Stimulated activated memory B cell treated with anti-CD40 and anti-IgM and Interleukin-4, amounts not matched to agents 10 μg/mL and 1 μg/mL and 100 μg/mL, for 72 hours (primary cell): Measurements from ENCODE around the gene CLCN2.
"Not testable (repeated sequence)": the region's sequence is repeated elsewhere in the genome, so short reads cannot be mapped to it uniquely, and the experiment has no call there.

Source experiments
- ATAC-seq: fragments of 150-1000 bp; cut with Tn5 transposase; 2 replicates; pipeline ENCODE4 v1.10.0; 2021
- H3K27ac Mint-ChIP-seq: one replicate; pipeline ENCODE4 v1.8.0; 2022; ENCODE audit warnings: mild to moderate bottlenecking, mixed read lengths
- H3K27me3 Mint-ChIP-seq: one replicate; pipeline ENCODE4 v1.8.0; 2022; ENCODE audit warnings: mixed read lengths
- H3K36me3 Mint-ChIP-seq: one replicate; pipeline ENCODE4 v1.8.0; 2022; ENCODE audit warnings: mixed read lengths
- H3K4me1 Mint-ChIP-seq: one replicate; pipeline ENCODE4 v1.8.0; 2022; ENCODE audit warnings: mixed read lengths
- H3K4me3 Mint-ChIP-seq: one replicate; pipeline ENCODE4 v1.8.0; 2022; ENCODE audit warnings: mild to moderate bottlenecking, moderate library complexity, mixed read lengths
- H3K9me3 Mint-ChIP-seq: one replicate; pipeline ENCODE4 v1.8.0; 2022; ENCODE audit warnings: mixed read lengths

Gene CLCN2

GRCh38 chr3:184344579-184345316 is 16.7 kb downstream of the CLCN2 start:
- no peak overlapping the region for H3K27ac Mint-ChIP-seq
- H3K4me1 Mint-ChIP-seq, result no peaks in the 10 kb centered on the region
- no peak for ATAC-seq
- peaks cover 20% of the 10 kb centered on the region for H3K36me3 Mint-ChIP-seq
- H3K27me3 Mint-ChIP-seq, result no peaks in the 10 kb centered on the region
- no peaks in the 10 kb centered on the region for H3K9me3 Mint-ChIP-seq
- no peak overlapping the region for H3K4me3 Mint-ChIP-seq

GRCh38 chr3:184343200-184343876 is 18.1 kb downstream of the CLCN2 start:
- H3K4me3 Mint-ChIP-seq, result no peak overlapping the region

GRCh38 chr3:184341925-184342324 is 19.5 kb downstream of the CLCN2 start:
- H3K27me3 Mint-ChIP-seq, result peaks cover 14% of the 10 kb centered on the region
- H3K27ac Mint-ChIP-seq, result no peak overlapping the region
- peaks cover 26% of the 10 kb centered on the region for H3K36me3 Mint-ChIP-seq
- peaks cover 23% of the 10 kb centered on the region for H3K4me1 Mint-ChIP-seq
- no peak for ATAC-seq
- no peaks in the 10 kb centered on the region for H3K9me3 Mint-ChIP-seq
- H3K4me3 Mint-ChIP-seq, result no peak overlapping the region

More at GRCh38 chr3:184343200-184343876, 18.1 kb downstream of the CLCN2 start:
- Mint-ChIP-seq H3K9me3 (no peaks in the 10 kb centered on the region), H3K27me3 (peaks cover 1% of the 10 kb centered on the region), H3K4me1 (peaks cover 9% of the 10 kb centered on the region), H3K27ac (no peak overlapping the region), H3K36me3 (peaks cover 26% of the 10 kb centered on the region)
- ATAC-seq, result no peak

GRCh38 chr3:184339451-184340135 is 21.8 kb downstream of the CLCN2 start:
- Mint-ChIP-seq H3K4me1 (peaks cover 36% of the 10 kb centered on the region), H3K36me3 (peaks cover 19% of the 10 kb centered on the region), H3K27me3 (peaks cover 14% of the 10 kb centered on the region)
- not testable (repeated sequence) for H3K4me3 Mint-ChIP-seq, H3K9me3 Mint-ChIP-seq, H3K27ac Mint-ChIP-seq, ATAC-seq

GRCh38 chr3:184339001-184339400 is 22.4 kb downstream of the CLCN2 start:
- H3K27ac Mint-ChIP-seq, result no peak overlapping the region
- H3K9me3 Mint-ChIP-seq, result no peaks in the 10 kb centered on the region
- peak overlapping the region; percentile 51 for H3K4me3 Mint-ChIP-seq
- peaks cover 14% of the 10 kb centered on the region for H3K27me3 Mint-ChIP-seq
- peaks cover 18% of the 10 kb centered on the region for H3K36me3 Mint-ChIP-seq
- H3K4me1 Mint-ChIP-seq, result peaks cover 38% of the 10 kb centered on the region
- no peak for ATAC-seq

GRCh38 chr3:184338511-184338945 is 22.9 kb downstream of the CLCN2 start:
- Mint-ChIP-seq H3K27ac (peak overlapping the region; percentile 36), H3K4me3 (peak overlapping the region; percentile 51), H3K4me1 (peaks cover 43% of the 10 kb centered on the region), H3K27me3 (peaks cover 14% of the 10 kb centered on the region), H3K9me3 (no peaks in the 10 kb centered on the region), H3K36me3 (peaks cover 23% of the 10 kb centered on the region)
- ATAC-seq, result no peak

- ATAC-seq, result no peak
- Mint-ChIP-seq H3K4me3 (peak overlapping the region; percentile 11), H3K36me3 (peaks cover 28% of the 10 kb centered on the region), H3K9me3 (no peaks in the 10 kb centered on the region), H3K27me3 (peaks cover 14% of the 10 kb centered on the region), H3K27ac (peak overlapping the region; percentile 36), H3K4me1 (peaks cover 48% of the 10 kb centered on the region)
Observed at GRCh38 chr3:184337981-184338380, 23.4 kb downstream of the CLCN2 start.

GRCh38 chr3:184337399-184337714 is 24.0 kb downstream of the CLCN2 start, which contains the start of gene FAM131A:
FAM131A (plus strand) TSS chr3:184337600; CDS start chr3:184337631, 31 bp downstream.
- Mint-ChIP-seq H3K27ac (peak within 1 kb of the TSS; percentile 36), H3K9me3 (no peaks in the 10 kb centered on the region), H3K4me1 (peaks cover 54% of the 10 kb centered on the region), H3K36me3 (peaks cover 29% of the 10 kb centered on the region), H3K4me3 (peak within 1 kb of the TSS; percentile 89), H3K27me3 (peaks cover 14% of the 10 kb centered on the region)
- ATAC-seq, result no peak

- peaks cover 14% of the 10 kb centered on the region for H3K27me3 Mint-ChIP-seq
- H3K4me3 Mint-ChIP-seq, result peak overlapping the region; percentile 89
- H3K36me3 Mint-ChIP-seq, result peaks cover 34% of the 10 kb centered on the region
- peaks cover 54% of the 10 kb centered on the region for H3K4me1 Mint-ChIP-seq
- ATAC-seq, result no peak
- H3K9me3 Mint-ChIP-seq, result no peaks in the 10 kb centered on the region
- H3K27ac Mint-ChIP-seq, result peak overlapping the region; percentile 36
Observed at GRCh38 chr3:184336547-184337398, 24.6 kb downstream of the CLCN2 start.

- Mint-ChIP-seq H3K4me1 (peaks cover 54% of the 10 kb centered on the region), H3K27ac (peak overlapping the region; percentile 36), H3K9me3 (no peaks in the 10 kb centered on the region), H3K36me3 (peaks cover 42% of the 10 kb centered on the region), H3K27me3 (peaks cover 14% of the 10 kb centered on the region), H3K4me3 (peak overlapping the region; percentile 89)
- peak; percentile 86 for ATAC-seq
Observed at GRCh38 chr3:184335661-184336546, 25.5 kb downstream of the CLCN2 start.

- ATAC-seq, result no peak
- no peaks in the 10 kb centered on the region for H3K9me3 Mint-ChIP-seq
Observed at GRCh38 chr3:184335291-184335660, 26.1 kb downstream of the CLCN2 start.

GRCh38 chr3:184334470-184335158 is 26.8 kb downstream of the CLCN2 start:
- Mint-ChIP-seq H3K27me3 (peaks cover 14% of the 10 kb centered on the region), H3K27ac (peak overlapping the region; percentile 36), H3K4me1 (peaks cover 54% of the 10 kb centered on the region), H3K36me3 (peaks cover 43% of the 10 kb centered on the region), H3K9me3 (no peaks in the 10 kb centered on the region), H3K4me3 (no peak overlapping the region)
- no peak for ATAC-seq

More at GRCh38 chr3:184335291-184335660, 26.1 kb downstream of the CLCN2 start:
- H3K27ac Mint-ChIP-seq, result peak overlapping the region; percentile 36
- peaks cover 14% of the 10 kb centered on the region for H3K27me3 Mint-ChIP-seq
- H3K36me3 Mint-ChIP-seq, result peaks cover 40% of the 10 kb centered on the region
- peak overlapping the region; percentile 89 for H3K4me3 Mint-ChIP-seq
- peaks cover 54% of the 10 kb centered on the region for H3K4me1 Mint-ChIP-seq

- Mint-ChIP-seq H3K36me3 (peaks cover 47% of the 10 kb centered on the region), H3K4me3 (no peak overlapping the region)
Observed at GRCh38 chr3:184333700-184334099, 27.7 kb downstream of the CLCN2 start.

More at GRCh38 chr3:184333700-184334099, 27.7 kb downstream of the CLCN2 start:
- Mint-ChIP-seq H3K27me3 (peaks cover 14% of the 10 kb centered on the region), H3K27ac (peak overlapping the region; percentile 36), H3K9me3 (no peaks in the 10 kb centered on the region), H3K4me1 (peaks cover 51% of the 10 kb centered on the region)
- ATAC-seq, result no peak
